OCI-LY1 (cell line): ENCODE measurements around the gene SLC12A8.

Experiments
- CTCF ChIP-seq: fragments of 200-600 bp; sonication (generic), shearing (Covaris generic); IDR thresholded peaks from 2 replicates; pipeline ENCODE4 v1.5.1; 2017; ENCODE audit warnings: mild to moderate bottlenecking, antibody characterized with exemption, low read length, moderate library complexity, mixed read lengths
- EZH2 ChIP-seq: fragments of 200-600 bp; sonication (generic), shearing (Covaris generic); IDR thresholded peaks from 2 replicates; pipeline ENCODE4 v1.8.0; 2017; ENCODE audit warnings: borderline replicate concordance, mixed run types, mild to moderate bottlenecking, antibody characterized with exemption, low read length, moderate library complexity, mixed read lengths

GRCh38 chr3:125045194-125045593 is 167.4 kb downstream of the SLC12A8 start:
- TF ChIP-seq CTCF (no peak), EZH2 (no peak)
